Transverse colon (tissue), 4 donors: ENCODE data around the gene ST8SIA6.

Experiments used
- CTCF ChIP-seq, 5 experiments: fragments of 200-600 bp in 3 of 5; fragments of 450-650 bp in 2 of 5; sonication (generic) in 3 of 5; IDR thresholded peaks; 1 replicate in 2 of 5; 2 replicates in 3 of 5; pipeline ENCODE4 v1.5.1; 2016 to 2017; ENCODE audit warnings: antibody characterized with exemption in 5 of 5, inconsistent platforms in 3 of 5, mild to moderate bottlenecking in 2 of 5, moderate library complexity in 1 of 5
- EP300 ChIP-seq: sonication (generic); formaldehyde crosslinking; IDR thresholded peaks from one replicate; pipeline ENCODE4 v1.6.1; 2017; ENCODE audit warnings: antibody characterized with exemption, low read depth
- POLR2A ChIP-seq: fragments of 450-650 bp; IDR thresholded peaks from one replicate; pipeline ENCODE4 v1.6.1; 2016; ENCODE audit warnings: antibody characterized with exemption, mild to moderate bottlenecking, moderate library complexity
- POLR2AphosphoS5 ChIP-seq, 3 donors: sonication (generic); formaldehyde crosslinking; IDR thresholded peaks; one replicate each; pipeline ENCODE4 v1.6.1; 2016; ENCODE audit warnings: antibody characterized with exemption in 3 of 3

GRCh38 chr10:17353568-17354300 is 100.7 kb downstream of the ST8SIA6 start:
- TF ChIP-seq POLR2A, result no peak
- TF ChIP-seq CTCF (IDR thresholded peaks at IDR 0.05), result no peak
- no peak for TF ChIP-seq EP300
- no peak for TF ChIP-seq POLR2AphosphoS5 (IDR thresholded peaks at IDR 0.05)
